ENCODE data around the gene PPIA. TPM values are rescaled to one million over a fixed set of nuclear protein-coding genes. Genes with fewer than 3 reads are reported as not detected.
"Not testable (repeated sequence)": the region's sequence is repeated elsewhere in the genome, so short reads cannot be mapped to it uniquely, and the experiment has no call there.

The PPIA gene
- total RNA-seq, 4 donors from 2014 or later: 631 to 1,290 (median 820) TPM

DNA sequence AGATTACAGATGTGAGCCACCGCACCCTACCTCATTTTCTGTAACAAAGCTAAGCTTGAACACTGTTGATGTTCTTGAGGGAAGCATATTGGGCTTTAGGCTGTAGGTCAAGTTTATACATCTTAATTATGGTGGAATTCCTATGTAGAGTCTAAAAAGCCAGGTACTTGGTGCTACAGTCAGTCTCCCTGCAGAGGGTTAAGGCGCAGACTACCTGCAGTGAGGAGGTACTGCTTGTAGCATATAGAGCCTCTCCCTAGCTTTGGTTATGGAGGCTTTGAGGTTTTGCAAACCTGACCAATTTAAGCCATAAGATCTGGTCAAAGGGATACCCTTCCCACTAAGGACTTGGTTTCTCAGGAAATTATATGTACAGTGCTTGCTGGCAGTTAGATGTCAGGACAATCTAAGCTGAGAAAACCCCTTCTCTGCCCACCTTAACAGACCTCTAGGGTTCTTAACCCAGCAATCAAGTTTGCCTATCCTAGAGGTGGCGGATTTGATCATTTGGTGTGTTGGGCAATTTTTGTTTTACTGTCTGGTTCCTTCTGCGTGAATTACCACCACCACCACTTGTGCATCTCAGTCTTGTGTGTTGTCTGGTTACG lies 6.0 kb downstream of the PPIA start:
- Histone ChIP-seq H3K27me3 (no peaks in the 10 kb centered on the region), H3K4me1 (peaks cover 8 to 23% (median 16%) of the 10 kb centered on the region in 4 donors), H3K4me3 (no peak overlapping the region), H3K9me3 (no peaks in the 10 kb centered on the region), H3K27ac (no peak overlapping the region), H3K36me3 (peaks cover 0 to 48% (median 23%) of the 10 kb centered on the region in 4 donors)
- intact Hi-C loops (cut with DNase I; ENCODE audit: low total_unique reads): no loop called here
- no peak for TF ChIP-seq EP300 (IDR thresholded peaks at IDR 0.05; ENCODE audit: low read depth)
- TF ChIP-seq POLR2A (IDR thresholded peaks at IDR 0.05): no peak
- 94 to 96% methylated on average over 3 to 5 of the region's 5 CpGs for whole genome bisulfite sequencing, 2 donors (ENCODE audit: low coverage in 1 of 2)
- no peak for DNase-seq
- in situ Hi-C loops (cut with MboI; ENCODE audit: low pct_ligation_motif_present in 1 of 4, low pct_unique_long_range_greater_than_20kb in 1 of 4, low sequenced_read_pairs in 3 of 4): no loop called here

DNA sequence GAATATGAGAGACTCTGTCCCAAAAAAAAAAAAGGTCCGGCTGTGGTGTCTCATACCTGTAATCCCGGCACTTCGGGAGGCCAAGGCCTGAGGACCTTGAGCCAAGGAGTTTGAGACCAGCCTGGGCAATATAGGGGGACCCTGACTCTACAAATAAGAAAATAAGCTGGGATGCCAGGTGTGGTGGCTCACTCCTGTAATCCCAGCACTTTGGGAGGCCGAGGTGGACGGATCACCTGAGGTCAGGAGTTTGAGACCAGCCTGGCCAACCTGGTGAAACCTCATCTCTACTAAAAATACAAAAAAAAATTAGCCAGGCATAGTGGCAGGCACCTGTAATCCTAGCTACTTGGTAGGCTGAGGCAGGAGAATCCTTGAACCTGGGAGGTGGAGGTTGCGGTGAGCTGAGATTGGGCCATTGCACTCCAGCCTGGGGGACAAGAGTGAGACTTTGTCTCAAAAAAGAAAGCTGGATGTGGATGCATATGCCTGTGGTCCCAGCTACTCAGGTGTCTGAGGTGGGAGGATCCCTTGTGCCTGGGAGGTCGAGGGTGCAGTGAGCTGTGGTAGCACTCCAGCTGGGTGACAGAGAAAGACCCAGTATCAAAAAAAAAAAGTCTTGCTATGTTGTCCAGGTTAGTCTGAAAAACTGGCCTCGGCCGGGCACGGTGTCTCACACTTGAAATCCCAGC lies 7.5 kb downstream of the PPIA start:
- H3K27me3 ChIP-seq; H3K9me3 ChIP-seq; in situ Hi-C loops (cut with MboI; ENCODE audit: low pct_ligation_motif_present in 1 of 4, low pct_unique_long_range_greater_than_20kb in 1 of 4, low sequenced_read_pairs in 3 of 4); H3K4me1 ChIP-seq; intact Hi-C loops (cut with DNase I; ENCODE audit: low total_unique reads); DNase-seq; H3K4me3 ChIP-seq; H3K27ac ChIP-seq: not testable (repeated sequence)
- peaks cover 0 to 48% (median 22%) of the 10 kb centered on the region in 4 donors for H3K36me3 ChIP-seq
- WGBS, 2 donors (ENCODE audit: low coverage in 1 of 2): 92 to 93% methylated on average over 7 to 10 of the region's 10 CpGs

DNA sequence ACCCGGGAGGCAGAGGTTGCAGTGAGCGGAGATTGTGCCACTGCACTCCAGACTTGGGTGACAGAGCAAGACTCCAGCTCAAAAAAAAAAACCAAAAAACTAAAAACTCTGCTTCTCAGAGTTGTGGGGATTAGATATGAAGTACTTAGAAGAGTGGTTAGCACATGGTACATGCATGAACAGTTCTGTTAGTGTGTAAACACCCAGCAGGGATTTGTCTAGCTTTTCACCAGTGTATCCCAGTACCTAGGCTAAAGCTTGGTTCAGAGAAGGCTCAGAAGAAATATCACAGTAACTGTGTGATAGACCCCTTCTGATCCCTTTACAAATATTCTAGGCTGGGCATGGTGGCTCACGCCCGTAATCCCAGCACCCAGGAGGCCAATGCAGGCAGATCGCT lies 9.5 kb downstream of the PPIA start:
- Histone ChIP-seq H3K9me3 (no peaks in the 10 kb centered on the region), H3K27me3 (no peaks in the 10 kb centered on the region), H3K36me3 (peaks cover 0 to 32% (median 12%) of the 10 kb centered on the region in 4 donors), H3K4me1 (peaks cover 0 to 3% (median 0%) of the 10 kb centered on the region in 4 donors), H3K27ac (no peak overlapping the region), H3K4me3 (no peak overlapping the region)
- in situ Hi-C loops (cut with MboI; ENCODE audit: low pct_ligation_motif_present in 1 of 4, low pct_unique_long_range_greater_than_20kb in 1 of 4, low sequenced_read_pairs in 3 of 4): no loop called here
- no peak for DNase-seq
- WGBS, 2 donors (ENCODE audit: low coverage in 1 of 2): 95% methylated on average over 5 of the region's 5 CpGs; no CpG with 5 or more reads in 1 of the 2 donors
- intact Hi-C loops (cut with DNase I; ENCODE audit: low total_unique reads): no loop called here
- no peak for TF ChIP-seq POLR2A (IDR thresholded peaks at IDR 0.05)
- TF ChIP-seq POLR2AphosphoS5 (IDR thresholded peaks at IDR 0.05): no peak
- TF ChIP-seq, protein P1, sequence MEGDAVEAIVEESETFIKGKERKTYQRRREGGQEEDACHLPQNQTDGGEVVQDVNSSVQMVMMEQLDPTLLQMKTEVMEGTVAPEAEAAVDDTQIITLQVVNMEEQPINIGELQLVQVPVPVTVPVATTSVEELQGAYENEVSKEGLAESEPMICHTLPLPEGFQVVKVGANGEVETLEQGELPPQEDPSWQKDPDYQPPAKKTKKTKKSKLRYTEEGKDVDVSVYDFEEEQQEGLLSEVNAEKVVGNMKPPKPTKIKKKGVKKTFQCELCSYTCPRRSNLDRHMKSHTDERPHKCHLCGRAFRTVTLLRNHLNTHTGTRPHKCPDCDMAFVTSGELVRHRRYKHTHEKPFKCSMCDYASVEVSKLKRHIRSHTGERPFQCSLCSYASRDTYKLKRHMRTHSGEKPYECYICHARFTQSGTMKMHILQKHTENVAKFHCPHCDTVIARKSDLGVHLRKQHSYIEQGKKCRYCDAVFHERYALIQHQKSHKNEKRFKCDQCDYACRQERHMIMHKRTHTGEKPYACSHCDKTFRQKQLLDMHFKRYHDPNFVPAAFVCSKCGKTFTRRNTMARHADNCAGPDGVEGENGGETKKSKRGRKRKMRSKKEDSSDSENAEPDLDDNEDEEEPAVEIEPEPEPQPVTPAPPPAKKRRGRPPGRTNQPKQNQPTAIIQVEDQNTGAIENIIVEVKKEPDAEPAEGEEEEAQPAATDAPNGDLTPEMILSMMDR (IDR thresholded peaks at IDR 0.05): no peak
- TF ChIP-seq EP300 (IDR thresholded peaks at IDR 0.05; ENCODE audit: low read depth): no peak

DNA sequence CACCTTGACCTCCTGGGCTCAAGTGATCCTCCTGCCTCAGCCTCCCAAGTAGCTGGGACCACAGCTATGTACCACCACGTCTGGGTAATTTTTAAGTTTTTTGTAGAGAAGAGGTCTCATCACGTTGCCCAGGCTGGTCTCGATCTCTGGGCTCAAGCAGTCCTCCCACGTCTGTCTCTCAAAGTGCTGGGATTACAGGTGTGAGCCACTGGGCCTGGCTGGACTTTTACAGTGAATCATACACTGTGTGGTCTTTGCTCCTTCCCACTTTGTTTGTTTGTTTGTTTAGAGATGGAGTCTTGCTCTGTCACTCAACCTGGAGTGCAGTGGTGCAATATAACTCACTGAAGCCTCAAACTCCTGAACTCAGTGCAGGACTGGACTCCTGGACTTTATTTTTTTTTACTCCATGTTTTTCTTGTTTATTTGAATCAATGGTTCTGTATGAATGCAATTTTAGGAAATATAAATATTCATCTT lies 12.5 kb downstream of the PPIA start:
- WGBS, 2 donors (ENCODE audit: low coverage in 1 of 2): 79 to 82% methylated on average over 2 to 4 of the region's 4 CpGs
- in situ Hi-C loops (cut with MboI; ENCODE audit: low pct_ligation_motif_present in 1 of 4, low pct_unique_long_range_greater_than_20kb in 1 of 4, low sequenced_read_pairs in 3 of 4): no loop called here
- H3K4me1 ChIP-seq: peaks cover 0 to 4% (median 0%) of the 10 kb centered on the region in 4 donors

DNA sequence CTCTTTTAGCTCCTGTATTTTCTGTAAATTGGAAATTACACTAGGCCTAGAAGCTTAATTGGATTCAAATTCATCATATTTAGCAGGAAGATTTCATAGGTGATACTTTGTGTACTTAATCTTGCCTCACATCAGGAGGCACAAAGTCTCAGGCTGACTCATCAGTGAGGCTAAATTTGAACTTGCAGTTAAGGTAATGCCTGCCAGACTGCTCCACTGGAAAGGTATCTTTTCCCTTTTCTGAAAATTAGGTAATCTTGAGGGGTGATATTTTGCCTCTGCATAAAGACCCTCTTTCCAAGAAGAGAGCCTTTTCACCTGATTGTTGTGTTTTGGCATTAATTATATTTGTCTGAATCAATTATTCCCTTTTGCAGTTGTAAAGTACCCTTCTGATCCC lies 14.6 kb downstream of the PPIA start:
- no peak overlapping the region for H3K27ac ChIP-seq
- peaks cover 0 to 4% (median 0%) of the 10 kb centered on the region in 4 donors for H3K4me1 ChIP-seq
- no peak for DNase-seq
- H3K9me3 ChIP-seq: no peaks in the 10 kb centered on the region
- TF ChIP-seq, protein P1 (IDR thresholded peaks at IDR 0.05): no peak
- TF ChIP-seq POLR2AphosphoS5 (IDR thresholded peaks at IDR 0.05): no peak
- intact Hi-C loops (cut with DNase I; ENCODE audit: low total_unique reads) (no loop called here), in situ Hi-C loops (cut with MboI; ENCODE audit: low pct_ligation_motif_present in 1 of 4, low pct_unique_long_range_greater_than_20kb in 1 of 4, low sequenced_read_pairs in 3 of 4) (no loop called here)
- H3K27me3 ChIP-seq: no peaks in the 10 kb centered on the region
- H3K36me3 ChIP-seq: no peaks in the 10 kb centered on the region
- H3K4me3 ChIP-seq: no peak overlapping the region

More for the DNA sequence above, 12.5 kb downstream of the PPIA start:
- no peak for DNase-seq
- intact Hi-C loops (cut with DNase I; ENCODE audit: low total_unique reads): no loop called here
- Histone ChIP-seq H3K4me3 (no peak overlapping the region), H3K9me3 (no peaks in the 10 kb centered on the region), H3K36me3 (peaks cover 0 to 6% (median 0%) of the 10 kb centered on the region in 4 donors), H3K27me3 (no peaks in the 10 kb centered on the region), H3K27ac (no peak overlapping the region)
- TF ChIP-seq POLR2A (IDR thresholded peaks at IDR 0.05) (no peak), POLR2AphosphoS5 (IDR thresholded peaks at IDR 0.05) (no peak), EP300 (IDR thresholded peaks at IDR 0.05; ENCODE audit: low read depth) (no peak)
- TF ChIP-seq, protein P1 (IDR thresholded peaks at IDR 0.05): no peak

Measured in transverse colon (tissue), 4 donors.